Tibial artery (tissue), 4 donors: ENCODE data around the gene AOAH.

Source experiments
- DNase-seq, 2 donors: peaks; one replicate each; pipeline ENCODE4 v3.0.0-alpha.2; 2019
- H3K27ac ChIP-seq, 2 donors: fragments of 200-600 bp; sonication (generic) in 1 of 2; 1 replicate in 1 of 2; 2 replicates in 1 of 2; pipeline ENCODE4 v1.5.1; 2018 to 2019; ENCODE audit warnings: mild to moderate bottlenecking in 1 of 2
- H3K27me3 ChIP-seq, 2 donors: fragments of 200-600 bp; sonication (generic) in 1 of 2; one replicate each; pipeline versions ENCODE4 v1.5.1 to v1.6.0; 2016 to 2019
- H3K36me3 ChIP-seq, 3 donors: fragments of 200-600 bp; sonication (generic) in 2 of 3; one replicate each; pipeline ENCODE4 v1.5.1; 2016 to 2019; ENCODE audit warnings: mild to moderate bottlenecking in 2 of 3
- H3K4me1 ChIP-seq, 4 donors: fragments of 200-600 bp; sonication (generic) in 2 of 4; 1 replicate in 3 of 4; 2 replicates in 1 of 4; pipeline ENCODE4 v1.5.1; 2016 to 2019
- H3K4me3 ChIP-seq, 2 donors: fragments of 200-600 bp; sonication (generic) in 1 of 2; 1 replicate in 1 of 2; 2 replicates in 1 of 2; pipeline ENCODE4 v1.5.1; 2018 to 2019; ENCODE audit warnings: mild to moderate bottlenecking in 2 of 2
- H3K9me3 ChIP-seq, 3 donors: fragments of 200-600 bp; sonication (generic) in 1 of 3; one replicate each; pipeline ENCODE4 v1.5.1; 2016 to 2019
- intact Hi-C: fragments of 100-400 bp; cut with DNase I; formaldehyde crosslinking; loops from one replicate; pipeline ENCODE4 v1.15.0; 2023; ENCODE audit warnings: low total_unique reads
- TF ChIP-seq, protein P1 (sequence below), 2 experiments: fragments of 200-600 bp in 1 of 2; fragments of 450-650 bp in 1 of 2; IDR thresholded peaks; one replicate each; pipeline ENCODE4 v1.5.1; 2017 to 2019; ENCODE audit warnings: antibody characterized with exemption in 2 of 2, mild to moderate bottlenecking in 1 of 2, moderate library complexity in 1 of 2

The AOAH gene

DNA sequence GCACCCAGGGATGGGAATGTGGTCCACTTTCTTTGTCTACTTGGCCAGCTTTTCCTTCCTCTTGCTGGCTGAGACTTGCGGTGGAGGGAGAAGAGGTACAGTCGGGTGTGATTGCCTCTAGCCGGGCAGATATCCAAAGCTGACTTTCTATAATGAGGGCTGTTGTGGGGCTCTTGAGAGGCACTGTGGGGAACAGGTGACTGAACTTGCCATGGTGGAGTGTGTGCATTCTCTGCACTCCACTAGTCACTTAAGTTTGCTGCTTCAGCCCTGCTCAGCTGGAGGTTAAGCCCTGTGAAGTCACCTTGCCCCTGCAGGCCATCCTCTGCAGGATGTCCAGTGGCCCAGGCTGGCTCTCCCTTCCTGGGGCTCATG, 116.6 kb downstream of the AOAH start:
- Histone ChIP-seq H3K27ac (no peak overlapping the region), H3K4me1 (no peaks in the 10 kb centered on the region), H3K9me3 (no peaks in the 10 kb centered on the region), H3K27me3 (peaks cover 0 to 7% of the 10 kb centered on the region in 2 donors), H3K4me3 (no peak overlapping the region), H3K36me3 (no peaks in the 10 kb centered on the region)
- TF ChIP-seq, protein P1, sequence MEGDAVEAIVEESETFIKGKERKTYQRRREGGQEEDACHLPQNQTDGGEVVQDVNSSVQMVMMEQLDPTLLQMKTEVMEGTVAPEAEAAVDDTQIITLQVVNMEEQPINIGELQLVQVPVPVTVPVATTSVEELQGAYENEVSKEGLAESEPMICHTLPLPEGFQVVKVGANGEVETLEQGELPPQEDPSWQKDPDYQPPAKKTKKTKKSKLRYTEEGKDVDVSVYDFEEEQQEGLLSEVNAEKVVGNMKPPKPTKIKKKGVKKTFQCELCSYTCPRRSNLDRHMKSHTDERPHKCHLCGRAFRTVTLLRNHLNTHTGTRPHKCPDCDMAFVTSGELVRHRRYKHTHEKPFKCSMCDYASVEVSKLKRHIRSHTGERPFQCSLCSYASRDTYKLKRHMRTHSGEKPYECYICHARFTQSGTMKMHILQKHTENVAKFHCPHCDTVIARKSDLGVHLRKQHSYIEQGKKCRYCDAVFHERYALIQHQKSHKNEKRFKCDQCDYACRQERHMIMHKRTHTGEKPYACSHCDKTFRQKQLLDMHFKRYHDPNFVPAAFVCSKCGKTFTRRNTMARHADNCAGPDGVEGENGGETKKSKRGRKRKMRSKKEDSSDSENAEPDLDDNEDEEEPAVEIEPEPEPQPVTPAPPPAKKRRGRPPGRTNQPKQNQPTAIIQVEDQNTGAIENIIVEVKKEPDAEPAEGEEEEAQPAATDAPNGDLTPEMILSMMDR (IDR thresholded peaks at IDR 0.05): no peak
- intact Hi-C loops: no loop called here
- no peak for DNase-seq

DNA sequence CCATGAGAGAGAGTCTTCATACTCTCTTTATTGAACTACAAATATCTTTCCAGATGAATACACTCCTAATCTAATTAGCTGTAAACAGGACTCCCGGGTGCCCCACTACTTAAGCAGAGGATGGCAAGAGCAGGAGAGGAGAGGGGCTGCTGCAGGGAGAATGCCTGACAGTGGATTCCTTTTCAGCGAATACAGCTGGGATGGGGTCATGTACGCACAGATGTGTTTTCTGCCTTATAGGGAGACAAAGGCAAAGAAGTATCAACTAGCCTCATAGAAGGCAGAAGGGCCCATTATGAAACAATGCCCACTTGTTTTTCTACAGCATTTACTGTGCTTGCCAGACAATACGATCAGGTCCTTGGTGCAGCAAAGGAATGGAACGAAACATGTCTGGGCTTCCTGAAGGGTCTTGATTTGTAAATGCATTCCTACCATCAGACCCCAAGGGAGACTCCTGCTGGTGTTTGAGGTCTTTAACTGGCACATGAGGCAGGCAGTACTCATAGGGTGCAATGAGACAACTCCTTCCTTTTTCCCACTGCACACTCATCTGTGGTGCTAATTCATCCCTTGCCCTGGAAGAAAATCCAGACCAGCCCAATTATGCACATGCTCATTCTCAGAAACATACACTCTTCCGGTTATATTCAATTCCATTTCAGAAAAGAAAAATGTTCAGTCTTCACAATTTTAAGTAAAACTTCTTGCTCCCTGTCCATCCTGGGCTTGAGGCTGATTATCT, 117.1 kb downstream of the AOAH start:
- intact Hi-C loops: no loop called here
- Histone ChIP-seq H3K4me1 (no peaks in the 10 kb centered on the region), H3K27me3 (peaks cover 0 to 7% of the 10 kb centered on the region in 2 donors), H3K9me3 (no peaks in the 10 kb centered on the region), H3K4me3 (no peak overlapping the region), H3K36me3 (no peaks in the 10 kb centered on the region), H3K27ac (no peak overlapping the region)
- TF ChIP-seq, protein P1 (IDR thresholded peaks at IDR 0.05): no peak
- DNase-seq: no peak

DNA sequence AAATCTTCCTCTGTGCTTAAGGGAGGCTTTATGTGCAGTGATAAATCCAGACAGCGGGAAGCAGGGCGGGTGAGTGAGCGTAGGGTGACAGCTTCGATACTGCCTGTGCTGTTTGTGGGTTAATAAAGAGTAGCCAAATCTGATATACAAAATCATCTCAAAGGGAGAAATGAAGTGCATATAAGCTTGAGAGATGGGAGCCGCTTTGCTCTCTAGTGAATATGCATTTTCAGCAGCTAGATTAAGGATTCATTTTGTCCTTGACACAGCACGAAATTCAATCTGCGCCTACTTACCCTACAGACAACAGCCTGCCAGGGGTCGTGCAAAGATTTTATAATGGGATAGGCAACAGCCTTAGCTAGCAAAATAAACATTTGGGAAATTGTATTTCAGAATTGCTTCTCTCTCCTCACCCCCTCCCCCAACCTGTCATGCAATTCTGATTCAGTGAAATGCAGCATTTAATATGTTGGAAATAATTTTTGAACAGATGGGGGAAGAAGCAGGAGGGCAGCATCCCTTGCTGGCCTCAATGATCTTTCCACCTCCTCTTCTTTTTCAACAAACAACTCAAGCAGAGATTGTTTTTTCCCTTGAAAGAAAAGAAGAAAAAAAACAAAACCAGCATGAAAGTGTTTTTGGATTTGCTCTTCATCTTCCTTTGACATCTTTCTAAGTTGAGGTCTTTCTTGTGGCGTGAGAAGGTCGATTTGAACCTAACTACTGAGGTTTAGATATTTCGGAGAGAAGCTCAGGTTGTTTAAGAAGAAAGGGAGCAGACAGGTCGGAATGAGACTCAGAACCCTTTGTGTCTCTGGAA, 117.9 kb downstream of the AOAH start:
- peaks cover 0 to 7% of the 10 kb centered on the region in 2 donors for H3K27me3 ChIP-seq
- intact Hi-C loops: no loop called here
- H3K27ac ChIP-seq: no peak overlapping the region
- no peaks in the 10 kb centered on the region for H3K9me3 ChIP-seq
- no peak overlapping the region for H3K4me3 ChIP-seq
- H3K4me1 ChIP-seq: no peaks in the 10 kb centered on the region
- no peaks in the 10 kb centered on the region for H3K36me3 ChIP-seq
- TF ChIP-seq, protein P1 (IDR thresholded peaks at IDR 0.05): no peak
- DNase-seq: no peak

DNA sequence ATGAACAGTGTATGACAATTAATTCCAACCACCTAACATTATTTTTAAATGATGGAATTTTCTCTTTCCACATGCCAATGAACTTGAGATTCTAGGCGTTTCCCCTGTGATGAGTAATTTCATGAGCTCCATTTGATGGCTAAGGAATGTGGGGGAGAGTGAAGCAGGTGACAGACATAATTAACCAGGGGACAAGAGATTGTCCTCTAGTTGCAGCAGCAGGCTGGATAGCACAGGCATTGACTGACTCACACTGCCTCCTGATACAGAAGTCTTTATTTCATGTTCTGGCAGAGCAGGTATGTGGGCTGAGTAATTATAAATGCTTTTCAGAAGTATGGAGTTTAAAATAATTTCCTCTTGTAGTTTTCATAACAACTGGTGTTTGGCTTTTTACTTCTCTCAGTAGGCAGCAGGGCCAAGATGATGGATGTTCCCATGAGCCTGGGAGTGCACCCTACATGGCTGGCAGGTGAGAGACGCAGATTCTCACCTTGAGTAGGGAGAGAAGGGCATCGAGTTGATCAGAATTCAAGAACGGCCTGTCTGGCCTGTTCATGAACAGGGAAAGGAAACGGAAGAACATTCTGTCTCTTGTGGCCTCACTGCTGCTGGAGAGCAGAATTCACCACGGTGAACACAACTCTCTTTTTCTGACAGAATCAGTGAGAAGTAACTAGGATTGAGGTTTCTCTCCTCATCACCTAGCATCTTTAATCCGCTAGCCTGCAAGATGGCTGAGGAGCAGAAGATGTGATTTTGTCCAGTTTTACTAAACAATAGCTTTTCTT, 118.8 kb downstream of the AOAH start:
- intact Hi-C loops: no loop called here
- no peak for DNase-seq
- TF ChIP-seq, protein P1 (IDR thresholded peaks at IDR 0.05): no peak

DNA sequence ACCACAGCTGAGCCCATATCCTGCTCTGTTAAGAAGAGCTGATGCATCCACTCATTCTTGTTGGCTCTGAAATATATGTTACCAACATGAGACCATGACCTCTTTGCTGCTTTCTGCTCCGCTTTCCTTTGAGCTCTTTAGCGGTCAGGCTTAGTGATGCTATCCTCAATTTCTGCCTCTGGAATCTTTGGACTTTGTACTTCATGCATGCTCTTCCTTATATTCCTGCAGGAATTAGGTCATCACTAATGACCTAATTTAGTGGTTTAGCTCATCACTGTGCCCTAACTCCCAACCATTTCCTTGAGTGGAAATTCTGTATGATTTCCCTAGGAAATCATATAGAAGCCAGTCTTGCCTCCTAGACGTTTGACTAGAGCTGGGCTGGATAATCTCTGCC, 119.5 kb downstream of the AOAH start:
- Histone ChIP-seq H3K4me3 (no peak overlapping the region), H3K27me3 (peaks cover 0 to 7% of the 10 kb centered on the region in 2 donors), H3K36me3 (no peaks in the 10 kb centered on the region), H3K9me3 (no peaks in the 10 kb centered on the region), H3K4me1 (no peaks in the 10 kb centered on the region), H3K27ac (no peak overlapping the region)
- intact Hi-C loops: no loop called here
- TF ChIP-seq, protein P1 (IDR thresholded peaks at IDR 0.05): no peak
- no peak for DNase-seq

More for the DNA sequence above, 118.8 kb downstream of the AOAH start:
- no peaks in the 10 kb centered on the region for H3K36me3 ChIP-seq
- H3K27ac ChIP-seq: no peak overlapping the region
- H3K4me1 ChIP-seq: no peaks in the 10 kb centered on the region
- peaks cover 0 to 7% of the 10 kb centered on the region in 2 donors for H3K27me3 ChIP-seq
- no peak overlapping the region for H3K4me3 ChIP-seq
- H3K9me3 ChIP-seq: no peaks in the 10 kb centered on the region
